Activated CD4-positive, alpha-beta T cell treated with anti-CD3 and anti-CD28 coated beads for 36 hours (primary cell): ENCODE results near the gene PRDM16. TPM values are rescaled to one million over a fixed set of nuclear protein-coding genes. Genes with fewer than 3 reads are reported as not detected.

Experiments
- ATAC-seq: fragments of 200-7000 bp; cut with Tn5 transposase; one replicate; pipeline ENCODE4 v1.10.0; 2021; ENCODE audit warnings: mild to moderate bottlenecking, moderate library complexity
- CTCF ChIA-PET: fragments of 350-600 bp; sonication (Branson Sonifier 250); formaldehyde crosslinking; loops from one replicate; lab custom pipeline; 2021; ENCODE audit warnings: antibody characterized with exemption; lab: Charles Lee
- POLR2A ChIA-PET: fragments of 350-600 bp; sonication (Branson Sonifier 250); formaldehyde crosslinking; loops from one replicate; lab custom pipeline; 2021; ENCODE audit warnings: antibody characterized with exemption, inconsistent platforms; lab: Charles Lee
- DNase-seq: peaks from one replicate; pipeline ENCODE4 v3.0.0-alpha.2; 2020
- H3K27ac Mint-ChIP-seq: one replicate; pipeline ENCODE4 v1.8.0; 2021; ENCODE audit warnings: mixed read lengths
- H3K27me3 Mint-ChIP-seq: one replicate; pipeline ENCODE4 v1.8.0; 2021; ENCODE audit warnings: mixed read lengths
- H3K36me3 Mint-ChIP-seq: one replicate; pipeline ENCODE4 v1.8.0; 2021; ENCODE audit warnings: low read depth, mixed read lengths
- H3K4me1 Mint-ChIP-seq: one replicate; pipeline ENCODE4 v1.8.0; 2021; ENCODE audit warnings: mixed read lengths
- H3K4me3 Mint-ChIP-seq: one replicate; pipeline ENCODE4 v1.8.0; 2021; ENCODE audit warnings: mild to moderate bottlenecking, moderate library complexity, mixed read lengths
- H3K9me3 Mint-ChIP-seq: one replicate; pipeline ENCODE4 v1.8.0; 2021; ENCODE audit warnings: low read depth, mixed read lengths
- intact Hi-C, 2 experiments: fragments of 100-400 bp; cut with DNase I in 1 of 2; cut with micrococcal nuclease in 1 of 2; formaldehyde crosslinking; loops; one replicate each; pipeline versions ENCODE4 v1.14.2 to v1.15.1; 2022 to 2024; cut with DNase I, micrococcal nuclease
- total RNA-seq, 2 experiments: library from RNA; stranded (reverse); gene quantifications; one replicate each; pipeline ENCODE4 v1.2.3, GENCODE V29; 2021

Gene PRDM16
- total RNA-seq, 2 experiments from 2014 or later, result 0.32 TPM; not detected in 1

DNA sequence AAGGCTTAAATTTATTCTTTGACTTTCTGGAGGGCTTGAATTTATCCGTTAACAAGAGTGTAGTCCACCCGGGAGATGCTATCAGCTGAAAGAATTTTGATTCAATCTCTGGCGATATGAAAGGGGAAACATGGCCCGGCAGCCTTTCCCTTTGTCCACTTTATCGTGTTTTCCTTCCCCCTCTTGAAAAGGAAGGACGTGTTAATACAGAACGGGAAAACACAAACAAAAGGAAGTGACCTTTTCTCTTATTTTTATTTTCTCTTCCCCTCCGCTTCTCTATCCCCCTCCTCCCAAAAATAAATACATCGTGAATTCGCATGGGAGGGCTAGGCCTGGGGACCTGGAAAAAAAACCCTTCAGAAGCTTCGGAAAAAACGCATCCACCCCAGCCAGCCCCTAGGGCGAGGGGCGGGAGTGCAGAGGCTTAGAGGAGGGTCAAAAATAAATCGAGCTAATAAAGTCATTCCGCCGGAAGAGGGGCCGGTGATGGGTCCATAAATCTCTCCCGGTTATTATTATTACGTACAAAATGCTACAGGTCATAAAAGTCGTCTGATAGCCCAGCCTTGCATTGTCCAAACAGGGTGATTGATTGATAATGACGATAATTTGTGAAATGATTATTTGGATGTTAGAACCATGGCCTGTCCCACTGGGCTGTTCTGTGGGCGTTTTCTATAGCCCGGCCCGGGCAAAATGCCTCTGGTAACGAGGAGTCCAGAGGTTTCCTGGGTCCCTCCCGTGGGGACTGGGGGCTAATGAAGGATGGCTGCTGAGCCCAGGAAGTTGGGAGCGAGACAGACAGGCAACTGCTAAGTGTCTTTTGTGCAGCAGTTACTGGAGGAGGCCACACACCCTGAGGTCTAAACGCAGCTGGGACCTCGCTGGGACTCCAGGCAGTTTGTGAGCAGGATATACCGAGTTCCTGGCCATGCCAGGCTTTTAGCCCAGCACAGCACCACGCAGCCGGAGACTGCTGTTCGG, 179.4 kb downstream of the PRDM16 start:
- no peak overlapping the region for H3K4me3 Mint-ChIP-seq
- H3K27ac Mint-ChIP-seq, result no peak overlapping the region

DNA sequence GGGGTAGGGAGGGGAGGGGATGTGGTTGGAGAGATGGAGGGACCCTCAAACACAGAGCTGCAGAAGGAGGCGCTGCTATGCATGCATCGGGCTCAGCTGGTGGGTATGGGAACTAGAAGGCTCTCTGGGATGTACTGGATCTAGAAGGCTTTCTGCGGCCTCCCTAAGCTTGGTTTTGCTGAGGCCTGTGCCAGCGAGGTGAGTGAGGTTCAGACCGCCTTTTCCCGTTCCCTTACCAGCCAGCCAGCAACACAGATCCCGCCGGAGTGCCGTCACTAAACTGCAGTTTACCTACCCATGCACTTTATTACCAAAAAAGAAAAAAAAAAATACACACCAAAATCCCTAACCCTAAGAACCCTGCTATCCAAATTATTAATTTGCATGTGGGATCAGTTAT, 180.2 kb downstream of the PRDM16 start:
- no peak overlapping the region for H3K27ac Mint-ChIP-seq
- no peak for ATAC-seq
- CTCF ChIA-PET, result interaction anchor here (0.7 kb wide), 1 partner anchor 335 kb away, joined by 3 read pairs; no protein-coding TSS in a partner anchor
- peaks cover 5% of the 10 kb centered on the region for H3K27me3 Mint-ChIP-seq
- no peak for DNase-seq
- intact Hi-C loops, result no loop called here
- H3K4me1 Mint-ChIP-seq, result no peaks in the 10 kb centered on the region
- H3K9me3 Mint-ChIP-seq, result no peaks in the 10 kb centered on the region
- H3K36me3 Mint-ChIP-seq, result no peaks in the 10 kb centered on the region
- H3K4me3 Mint-ChIP-seq, result no peak overlapping the region
- POLR2A ChIA-PET, result no interaction called here

More for the DNA sequence above, 179.4 kb downstream of the PRDM16 start:
- no peak for ATAC-seq
- DNase-seq, result no peak
- intact Hi-C loops, result no loop called here
- H3K27me3 Mint-ChIP-seq, result peaks cover 5% of the 10 kb centered on the region
- CTCF ChIA-PET, result interaction anchor here (0.7 kb wide), 1 partner anchor 334 kb away, joined by 3 read pairs; no protein-coding TSS in a partner anchor
- POLR2A ChIA-PET, result no interaction called here
- no peaks in the 10 kb centered on the region for H3K9me3 Mint-ChIP-seq
- H3K4me1 Mint-ChIP-seq, result no peaks in the 10 kb centered on the region
- H3K36me3 Mint-ChIP-seq, result no peaks in the 10 kb centered on the region

DNA sequence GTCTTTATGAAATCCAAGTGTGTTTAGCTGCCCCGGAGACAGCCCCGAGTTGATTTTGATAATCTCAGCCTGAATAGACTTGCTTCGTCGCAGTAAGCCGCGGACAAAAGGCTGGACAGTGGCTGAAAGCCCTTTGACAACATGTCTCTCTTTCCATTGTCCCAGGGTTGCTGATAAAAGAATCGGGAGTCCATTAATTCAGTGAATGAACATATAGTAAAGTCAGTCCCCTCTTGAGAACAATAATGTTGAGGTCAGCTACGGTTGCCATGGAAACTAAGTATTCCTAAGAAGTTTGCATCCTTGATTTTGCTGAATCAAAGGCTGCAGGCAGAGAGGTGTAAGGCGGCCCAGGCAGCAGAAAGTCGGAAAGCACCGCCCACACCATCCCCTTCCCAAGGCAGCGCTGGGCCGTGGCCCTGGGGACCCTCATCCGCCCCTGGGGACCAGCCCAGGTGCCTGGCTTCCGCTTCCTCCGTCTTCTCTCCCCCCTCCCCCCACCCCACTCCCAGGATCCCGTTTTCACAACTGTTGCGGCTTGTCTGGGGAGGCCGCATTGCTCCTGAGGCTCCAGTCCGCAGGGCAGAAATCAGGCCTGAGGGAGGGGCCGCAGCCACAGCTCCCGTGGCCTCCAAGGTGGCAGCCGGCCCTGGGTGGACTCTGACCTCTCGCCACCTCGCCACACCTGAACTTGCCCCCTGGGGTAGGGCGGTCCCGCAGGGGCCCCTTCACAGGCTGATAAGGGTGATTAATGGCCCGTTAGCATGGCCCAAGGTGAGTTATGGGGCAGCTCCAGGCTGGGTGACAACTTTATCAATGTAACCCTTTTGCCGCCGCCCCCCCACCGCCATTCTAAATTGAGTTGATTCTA, 180.9 kb downstream of the PRDM16 start:
- ATAC-seq, result no peak
- Mint-ChIP-seq H3K36me3 (no peaks in the 10 kb centered on the region), H3K27me3 (peaks cover 5% of the 10 kb centered on the region), H3K9me3 (no peaks in the 10 kb centered on the region), H3K27ac (no peak overlapping the region), H3K4me1 (no peaks in the 10 kb centered on the region), H3K4me3 (no peak overlapping the region)
- no peak for DNase-seq
- intact Hi-C loops, result no loop called here
- ChIA-PET CTCF (interaction anchor here (1.0 kb wide), 1 partner anchor 166 kb away, joined by 3 read pairs; no protein-coding TSS in a partner anchor), POLR2A (interaction anchor here (0.5 kb wide), 1 partner anchor 451 kb away, joined by 6 read pairs; no protein-coding TSS in a partner anchor)

DNA sequence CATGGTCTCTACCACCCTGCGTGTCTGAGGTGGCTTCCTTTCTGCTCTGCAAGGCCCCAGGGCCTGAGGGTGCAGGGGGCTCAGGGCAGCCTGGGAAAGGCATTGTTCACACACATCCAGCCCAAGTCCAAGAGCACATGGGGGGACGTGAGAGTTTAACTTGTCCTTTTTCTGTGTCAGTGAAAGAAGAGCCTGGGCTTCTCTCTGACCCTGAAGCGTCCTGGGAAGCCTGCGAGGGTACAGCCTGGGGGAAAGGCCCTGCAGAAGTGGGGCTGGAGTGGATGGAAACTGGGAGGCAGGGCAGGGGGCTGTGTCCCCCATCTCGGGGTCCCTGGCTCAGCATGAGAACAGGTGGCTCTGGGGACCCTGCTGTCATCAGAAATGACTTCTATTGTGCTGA, 181.6 kb downstream of the PRDM16 start:
- DNase-seq (no peak), ATAC-seq (no peak)
- ChIA-PET CTCF (interaction anchor here (1.0 kb wide), 1 partner anchor 165 kb away, joined by 3 read pairs; no protein-coding TSS in a partner anchor), POLR2A (no interaction called here)
- no peaks in the 10 kb centered on the region for H3K4me1 Mint-ChIP-seq
- H3K27ac Mint-ChIP-seq, result no peak overlapping the region
- H3K36me3 Mint-ChIP-seq, result no peaks in the 10 kb centered on the region
- peaks cover 5% of the 10 kb centered on the region for H3K27me3 Mint-ChIP-seq
- H3K9me3 Mint-ChIP-seq, result no peaks in the 10 kb centered on the region
- no peak overlapping the region for H3K4me3 Mint-ChIP-seq
- intact Hi-C loops, result no loop called here

DNA sequence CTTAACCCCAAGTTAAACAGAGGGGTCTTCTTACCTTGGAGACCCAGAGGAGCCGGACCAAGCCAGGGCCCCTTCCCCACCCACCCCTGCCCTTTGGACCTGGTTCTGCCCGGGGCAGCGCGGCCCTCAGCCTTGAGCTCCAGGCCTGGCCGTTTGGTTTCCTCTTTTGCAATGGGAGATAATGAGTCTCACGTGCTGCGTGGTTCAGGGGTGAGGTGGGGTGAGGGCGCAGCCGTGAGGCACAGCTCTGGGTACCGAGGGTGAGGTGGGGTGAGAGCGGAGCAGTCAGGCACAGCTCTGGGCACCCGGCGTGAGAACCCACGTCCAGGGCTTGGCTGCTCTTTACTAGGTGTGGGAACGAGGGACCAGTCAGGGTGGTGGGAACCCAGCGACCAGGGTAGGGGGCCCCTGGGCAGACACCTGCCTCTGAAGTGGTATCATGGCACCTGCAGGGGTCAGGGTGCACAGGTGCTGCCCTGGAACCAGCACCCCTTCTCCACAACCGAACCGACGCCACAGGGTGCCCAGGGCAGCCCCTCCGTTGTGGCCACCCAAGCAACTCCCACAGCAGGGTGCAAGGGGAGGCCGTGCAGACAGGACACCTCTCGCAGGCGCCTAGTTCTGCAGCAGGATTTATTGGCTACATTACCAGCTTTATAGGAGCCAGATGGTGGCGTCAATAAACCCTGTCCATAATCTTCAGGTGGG, 182.2 kb downstream of the PRDM16 start:
- no peak for ATAC-seq
- POLR2A ChIA-PET, result no interaction called here
- peaks cover 5% of the 10 kb centered on the region for H3K27me3 Mint-ChIP-seq
- H3K27ac Mint-ChIP-seq, result no peak overlapping the region
- H3K4me3 Mint-ChIP-seq, result no peak overlapping the region
- no peaks in the 10 kb centered on the region for H3K9me3 Mint-ChIP-seq
- intact Hi-C loops, result no loop called here
- CTCF ChIA-PET, result no interaction called here
- DNase-seq, result no peak
- no peaks in the 10 kb centered on the region for H3K4me1 Mint-ChIP-seq
- no peaks in the 10 kb centered on the region for H3K36me3 Mint-ChIP-seq

DNA sequence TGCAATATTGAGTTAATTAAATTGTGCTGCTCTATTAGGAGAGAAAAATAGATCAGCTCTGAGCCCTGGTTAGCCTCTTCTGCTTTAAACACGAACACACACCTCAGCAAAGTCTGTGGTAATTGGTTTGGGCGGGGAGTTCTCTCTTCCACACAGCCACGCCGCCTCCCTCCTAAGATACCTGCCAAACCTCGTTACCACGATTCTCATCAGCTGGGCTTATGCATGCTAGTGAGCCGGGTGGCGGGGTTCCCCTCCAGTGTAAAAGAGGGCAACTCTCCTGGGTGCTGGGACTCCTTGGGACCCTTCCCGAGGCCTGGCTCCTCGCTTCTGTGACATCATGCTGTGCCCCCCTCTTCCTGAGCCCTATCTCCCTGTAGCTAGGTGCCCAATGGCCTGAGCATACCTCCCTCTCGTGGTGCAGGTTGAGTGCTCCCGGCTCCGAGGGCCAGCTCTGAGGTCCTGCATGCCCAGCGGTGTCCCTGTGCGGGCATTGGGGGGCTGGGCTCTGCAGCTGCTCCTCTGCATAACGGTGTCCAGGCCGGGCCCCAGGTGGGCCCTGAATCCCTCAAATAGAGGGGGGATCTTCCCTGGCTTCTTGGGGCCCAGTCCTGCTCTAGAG, 182.9 kb downstream of the PRDM16 start:
- POLR2A ChIA-PET, result no interaction called here
- Mint-ChIP-seq H3K4me1 (no peaks in the 10 kb centered on the region), H3K27me3 (peaks cover 5% of the 10 kb centered on the region), H3K27ac (no peak overlapping the region), H3K9me3 (no peaks in the 10 kb centered on the region), H3K4me3 (no peak overlapping the region), H3K36me3 (no peaks in the 10 kb centered on the region)
- CTCF ChIA-PET, result no interaction called here
- DNase-seq, result no peak
- intact Hi-C loops, result no loop called here
- no peak for ATAC-seq

DNA sequence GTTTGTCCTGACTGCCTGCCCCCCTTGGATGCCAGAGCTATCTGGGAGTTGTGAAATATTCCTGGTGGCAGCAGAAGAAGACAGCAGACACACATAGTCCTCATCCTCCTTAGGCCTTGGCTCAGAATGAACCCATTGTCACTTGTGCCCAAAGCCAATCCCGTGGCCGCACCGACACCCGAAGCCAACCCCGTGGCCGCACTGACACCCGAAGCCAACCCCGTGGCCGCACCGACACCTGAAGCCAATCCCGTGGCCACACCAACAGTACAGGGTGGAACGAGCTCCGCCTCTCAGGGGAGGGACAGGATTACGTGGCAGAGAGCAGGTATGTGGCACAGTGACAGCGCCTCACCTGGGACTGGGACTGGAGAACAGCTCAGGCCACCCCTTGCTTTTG, 186.7 kb downstream of the PRDM16 start:
- Mint-ChIP-seq H3K9me3 (peaks cover 3% of the 10 kb centered on the region), H3K27me3 (no peaks in the 10 kb centered on the region), H3K4me1 (no peaks in the 10 kb centered on the region), H3K4me3 (no peak overlapping the region), H3K27ac (no peak overlapping the region), H3K36me3 (no peaks in the 10 kb centered on the region)
- ATAC-seq, result no peak
- no peak for DNase-seq
- POLR2A ChIA-PET, result no interaction called here
- CTCF ChIA-PET, result no interaction called here
- intact Hi-C loops, result no loop called here

DNA sequence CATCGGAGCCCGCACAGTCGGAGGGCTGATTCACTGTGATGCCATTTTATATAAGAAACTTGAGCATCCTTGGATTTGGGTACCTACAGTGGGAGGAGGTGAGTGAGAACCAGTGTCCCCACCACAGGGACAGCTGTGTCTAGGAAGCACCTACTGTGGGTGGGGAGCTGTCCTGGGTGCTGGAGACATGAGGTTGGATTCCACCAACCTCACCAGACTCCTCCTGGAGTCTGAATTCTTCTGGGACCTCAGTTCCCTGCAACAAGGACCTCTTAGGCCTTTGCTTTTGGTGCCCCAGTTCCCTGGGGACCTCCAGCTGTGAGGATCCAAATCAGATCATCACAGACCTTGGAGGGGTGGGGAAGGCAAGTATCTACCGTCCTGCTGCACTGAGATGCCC, 188.8 kb downstream of the PRDM16 start:
- no peaks in the 10 kb centered on the region for H3K27me3 Mint-ChIP-seq
- H3K36me3 Mint-ChIP-seq, result no peaks in the 10 kb centered on the region

DNA sequence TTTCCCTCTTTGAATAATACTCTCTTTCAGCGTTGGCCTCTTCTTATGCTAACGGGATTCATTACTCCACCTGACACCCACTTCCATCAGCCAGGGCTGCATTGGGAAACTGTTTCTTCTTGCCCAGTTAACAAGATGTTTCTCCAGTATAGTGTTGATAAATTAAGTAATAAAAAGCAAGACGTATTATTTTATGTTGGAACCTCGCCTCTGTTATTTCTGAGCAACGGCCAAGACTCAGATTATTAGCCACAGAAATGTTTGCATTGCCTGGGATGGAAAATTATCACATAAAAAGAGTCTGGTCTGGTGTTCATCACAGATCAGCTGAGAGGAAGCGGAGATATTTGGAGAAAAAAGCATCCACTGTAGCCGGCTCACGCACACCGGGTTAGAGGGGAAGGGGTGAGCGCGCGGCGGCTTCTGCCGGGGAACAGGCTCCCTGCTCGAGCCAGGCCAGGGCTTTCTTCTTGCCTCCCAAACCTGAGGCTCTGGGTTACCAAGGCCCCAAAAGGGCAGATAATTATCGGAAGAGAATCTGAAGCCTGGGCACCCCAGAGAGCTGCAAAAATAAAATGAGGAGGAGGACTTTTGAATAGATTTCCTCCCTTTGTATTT, 189.5 kb downstream of the PRDM16 start:
- intact Hi-C loops, result no loop called here
- Mint-ChIP-seq H3K4me3 (no peak overlapping the region), H3K4me1 (no peaks in the 10 kb centered on the region), H3K9me3 (peaks cover 3% of the 10 kb centered on the region), H3K27me3 (no peaks in the 10 kb centered on the region), H3K36me3 (no peaks in the 10 kb centered on the region), H3K27ac (no peak overlapping the region)
- DNase-seq (no peak), ATAC-seq (no peak)
- ChIA-PET POLR2A (no interaction called here), CTCF (interaction anchor here (0.6 kb wide), 1 partner anchor 107 kb away, joined by 3 read pairs; no protein-coding TSS in a partner anchor)

More for the DNA sequence above, 188.8 kb downstream of the PRDM16 start:
- DNase-seq, result no peak
- ATAC-seq, result no peak
- H3K27ac Mint-ChIP-seq, result no peak overlapping the region
- H3K4me1 Mint-ChIP-seq, result no peaks in the 10 kb centered on the region
- ChIA-PET POLR2A (no interaction called here), CTCF (no interaction called here)
- intact Hi-C loops, result no loop called here
- H3K9me3 Mint-ChIP-seq, result peaks cover 3% of the 10 kb centered on the region
- no peak overlapping the region for H3K4me3 Mint-ChIP-seq

DNA sequence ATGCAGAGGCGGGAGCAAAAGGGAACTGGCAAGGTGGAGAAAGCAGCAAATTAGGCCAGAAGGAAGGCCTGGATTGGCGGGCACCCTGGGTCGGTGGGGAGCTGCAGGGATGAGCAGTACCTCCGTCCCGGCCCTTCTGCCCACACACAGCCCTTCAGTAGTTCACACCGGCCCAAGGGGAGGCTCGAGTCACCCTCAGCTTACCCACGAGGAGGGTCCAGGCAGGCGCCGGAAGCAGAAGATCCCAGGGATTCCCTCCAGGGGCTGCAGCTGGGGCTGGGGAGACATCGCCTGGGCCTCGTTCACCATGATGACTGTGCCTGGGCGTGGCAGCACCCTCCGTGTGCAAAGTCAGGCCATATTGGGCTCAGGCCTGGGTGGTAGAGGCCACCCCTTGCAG, 190.0 kb downstream of the PRDM16 start:
- no peak for DNase-seq
- no peak overlapping the region for H3K4me3 Mint-ChIP-seq
- ChIA-PET POLR2A (no interaction called here), CTCF (interaction anchor here (0.6 kb wide), 1 partner anchor 108 kb away, joined by 3 read pairs; no protein-coding TSS in a partner anchor)
- H3K36me3 Mint-ChIP-seq, result no peaks in the 10 kb centered on the region
- no peaks in the 10 kb centered on the region for H3K27me3 Mint-ChIP-seq
- H3K27ac Mint-ChIP-seq, result no peak overlapping the region
- H3K9me3 Mint-ChIP-seq, result peaks cover 3% of the 10 kb centered on the region
- H3K4me1 Mint-ChIP-seq, result no peaks in the 10 kb centered on the region
- no peak for ATAC-seq
- intact Hi-C loops, result no loop called here
